Measurements from ENCODE around the gene NTM. TPM values are rescaled to one million over a fixed set of nuclear protein-coding genes. Genes with fewer than 3 reads are reported as not detected.

The NTM gene
- total RNA-seq, 1 experiment from 2014 or later: 9.9 TPM

DNA sequence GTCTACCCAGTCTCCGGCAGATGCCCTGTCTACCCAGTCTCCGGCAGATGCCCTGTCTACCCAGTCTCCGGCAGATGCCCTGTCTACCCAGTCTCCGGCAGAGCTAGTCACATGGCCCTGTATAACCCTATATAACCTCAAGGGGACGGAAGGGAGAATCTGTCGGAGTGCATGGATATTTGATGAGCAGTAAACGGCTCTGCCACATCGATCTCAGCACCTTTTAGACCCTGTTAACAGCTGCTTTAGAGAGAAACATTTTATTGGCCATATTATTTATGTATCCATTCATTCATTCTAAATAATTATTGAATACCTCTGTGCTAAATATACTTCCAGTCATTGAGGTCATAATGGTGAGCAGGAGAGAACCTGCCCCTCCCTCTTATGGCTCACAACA, 228.9 kb downstream of the NTM start:
- Histone ChIP-seq H4K5ac (ENCODE audit: insufficient read length, low read depth, low read length) (no peak overlapping the region), H2BK120ac (ENCODE audit: low read depth, low read length, poor library complexity, severe bottlenecking) (no peak overlapping the region), H4K91ac (ENCODE audit: insufficient read length, low read depth, low read length) (no peak overlapping the region), H2BK15ac (ENCODE audit: low read depth, low read length) (no peak overlapping the region), H3K79me1 (ENCODE audit: insufficient read depth, low read depth, low read length, poor library complexity, severe bottlenecking) (no peaks in the 10 kb centered on the region), H3K4me1 (ENCODE audit: insufficient read depth, low read length) (no peaks in the 10 kb centered on the region; the same call in none of the 2 replicates), H3K9me3 (ENCODE audit: control insufficient read depth, low read depth, low read length) (no peaks in the 10 kb centered on the region), H3K4me2 (ENCODE audit: insufficient read depth, insufficient read length, low read length) (no peak overlapping the region), H3K27ac (ENCODE audit: insufficient read length, low read depth, low read length) (no peak overlapping the region), H2BK20ac (ENCODE audit: low read depth, low read length, poor library complexity, severe bottlenecking) (no peak overlapping the region), H2AK5ac (ENCODE audit: insufficient read length, low read length) (no peak overlapping the region), H2AFZ (ENCODE audit: low read length) (no peak overlapping the region), H3K9ac (ENCODE audit: extremely low read depth, insufficient read length, low read length) (no peak overlapping the region), H3K27me3 (ENCODE audit: insufficient read depth, low read length) (no peaks in the 10 kb centered on the region), H2BK12ac (ENCODE audit: insufficient read length, low read depth, low read length) (no peak overlapping the region), H3T11ph (ENCODE audit: low read length) (no peak overlapping the region), H3K14ac (ENCODE audit: insufficient read depth, low read length) (no peak overlapping the region), H3K79me2 (ENCODE audit: insufficient read depth, low read length) (no peaks in the 10 kb centered on the region), H4K8ac (replicated peaks; ENCODE audit: insufficient read length, low read depth, low read length) (no peak overlapping the region), H3K56ac (ENCODE audit: insufficient read length, low read depth, low read length) (no peak overlapping the region), H3K18ac (ENCODE audit: insufficient read length, low read depth, low read length) (no peak overlapping the region), H3K23me2 (ENCODE audit: insufficient read length, low read depth, low read length, poor library complexity, severe bottlenecking) (no peaks in the 10 kb centered on the region), H4K20me1 (ENCODE audit: control insufficient read depth, insufficient read depth, insufficient read length) (no peaks in the 10 kb centered on the region), H2BK5ac (ENCODE audit: insufficient read length, low read length) (no peak overlapping the region), H3K4ac (ENCODE audit: low read depth, low read length) (no peak overlapping the region), H3K23ac (ENCODE audit: insufficient read length, low read depth, low read length) (no peak overlapping the region)
- Mint-ChIP-seq H3K4me3 (no peak overlapping the region), H3K27me3 (ENCODE audit: low read depth) (peaks cover 9% of the 10 kb centered on the region), H3K4me1 (peaks cover 28 to 44% of the 10 kb centered on the region in 2 experiments), H3K36me3 (ENCODE audit: insufficient read depth in 1 of 3, low read depth in 3 of 3) (peaks cover 0 to 4% (median 0%) of the 10 kb centered on the region in 3 experiments; a peak in 1 of 7 replicates), H3K27ac (no peak overlapping the region), H3K9me3 (peaks cover 2 to 3% of the 10 kb centered on the region in 2 experiments; a peak in 3 of 5 replicates)
- TF ChIP-seq, protein P1, sequence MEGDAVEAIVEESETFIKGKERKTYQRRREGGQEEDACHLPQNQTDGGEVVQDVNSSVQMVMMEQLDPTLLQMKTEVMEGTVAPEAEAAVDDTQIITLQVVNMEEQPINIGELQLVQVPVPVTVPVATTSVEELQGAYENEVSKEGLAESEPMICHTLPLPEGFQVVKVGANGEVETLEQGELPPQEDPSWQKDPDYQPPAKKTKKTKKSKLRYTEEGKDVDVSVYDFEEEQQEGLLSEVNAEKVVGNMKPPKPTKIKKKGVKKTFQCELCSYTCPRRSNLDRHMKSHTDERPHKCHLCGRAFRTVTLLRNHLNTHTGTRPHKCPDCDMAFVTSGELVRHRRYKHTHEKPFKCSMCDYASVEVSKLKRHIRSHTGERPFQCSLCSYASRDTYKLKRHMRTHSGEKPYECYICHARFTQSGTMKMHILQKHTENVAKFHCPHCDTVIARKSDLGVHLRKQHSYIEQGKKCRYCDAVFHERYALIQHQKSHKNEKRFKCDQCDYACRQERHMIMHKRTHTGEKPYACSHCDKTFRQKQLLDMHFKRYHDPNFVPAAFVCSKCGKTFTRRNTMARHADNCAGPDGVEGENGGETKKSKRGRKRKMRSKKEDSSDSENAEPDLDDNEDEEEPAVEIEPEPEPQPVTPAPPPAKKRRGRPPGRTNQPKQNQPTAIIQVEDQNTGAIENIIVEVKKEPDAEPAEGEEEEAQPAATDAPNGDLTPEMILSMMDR (conservative IDR thresholded peaks at IDR 0.05): no peak
- no peak for DNase-seq
- WGBS (ENCODE audit: extremely low coverage, insufficient read length, low lambda C conversion rate): no CpG with 5 or more reads among the region's 8 CpGs
